Endothelial cell (in vitro differentiated cells): ENCODE data around the gene TCEAL1. TPM values are rescaled to one million over a fixed set of nuclear protein-coding genes. Genes with fewer than 3 reads are reported as not detected.

Experiments
- DNase-seq: peaks from one replicate; pipeline ENCODE4 v3.0.0; 2021; ENCODE audit warnings: low spot score
- H3K27ac Mint-ChIP-seq: one replicate; pipeline ENCODE4 v1.8.0; 2021; ENCODE audit warnings: mixed read lengths, inconsistent platforms; ENCODE audit not compliant: unreplicated experiment
- H3K27me3 Mint-ChIP-seq: one replicate; pipeline ENCODE4 v1.8.0; 2021; ENCODE audit warnings: mild to moderate bottlenecking, moderate library complexity, mixed read lengths, inconsistent platforms; ENCODE audit not compliant: unreplicated experiment
- H3K36me3 Mint-ChIP-seq: one replicate; pipeline ENCODE4 v1.8.0; 2021; ENCODE audit warnings: mild to moderate bottlenecking, low read depth, mixed read lengths, inconsistent platforms; ENCODE audit not compliant: unreplicated experiment
- H3K4me1 Mint-ChIP-seq: one replicate; pipeline ENCODE4 v1.8.0; 2021; ENCODE audit warnings: mild to moderate bottlenecking, mixed read lengths, inconsistent platforms; ENCODE audit not compliant: unreplicated experiment
- H3K4me3 Mint-ChIP-seq: one replicate; pipeline ENCODE4 v1.8.0; 2021; ENCODE audit warnings: mild to moderate bottlenecking, mixed read lengths, inconsistent platforms; ENCODE audit not compliant: unreplicated experiment
- H3K9me3 Mint-ChIP-seq: one replicate; pipeline ENCODE4 v1.8.0; 2021; ENCODE audit warnings: mixed read lengths, inconsistent platforms; ENCODE audit not compliant: unreplicated experiment
- long read RNA-seq: library from polyadenylated mRNA; unstranded; transcript quantifications from one replicate; pipeline ENCODE4 v2.0.0, GENCODE V29; 2020; ENCODE audit not compliant: unreplicated experiment
- total RNA-seq: library from RNA; stranded (reverse); fragmentation: NEBNext Ultra II Directional; extraction: Animal tissue kit (Norgen Biotek cat#: 25700); gene quantifications from one replicate; pipeline ENCODE4 v1.2.1, GENCODE V29; 2021; ENCODE audit not compliant: unreplicated experiment
- TF ChIP-seq, protein P1 (sequence below): fragments of 200-600 bp; sonication (generic); IDR thresholded peaks from one replicate; pipeline ENCODE4 v1.5.0; 2021; ENCODE audit warnings: antibody characterized with exemption; ENCODE audit not compliant: unreplicated experiment

Gene TCEAL1
- 12.5 TPM for total RNA-seq
- long read RNA-seq, partial matches to known transcripts: 6 of 11 reads
- long read RNA-seq, other reads (novel, unspliced or antisense): 2 of 11 reads

- peak within 1 kb of the TSS; percentile 90 for H3K4me3 Mint-ChIP-seq
- TF ChIP-seq, protein P1, sequence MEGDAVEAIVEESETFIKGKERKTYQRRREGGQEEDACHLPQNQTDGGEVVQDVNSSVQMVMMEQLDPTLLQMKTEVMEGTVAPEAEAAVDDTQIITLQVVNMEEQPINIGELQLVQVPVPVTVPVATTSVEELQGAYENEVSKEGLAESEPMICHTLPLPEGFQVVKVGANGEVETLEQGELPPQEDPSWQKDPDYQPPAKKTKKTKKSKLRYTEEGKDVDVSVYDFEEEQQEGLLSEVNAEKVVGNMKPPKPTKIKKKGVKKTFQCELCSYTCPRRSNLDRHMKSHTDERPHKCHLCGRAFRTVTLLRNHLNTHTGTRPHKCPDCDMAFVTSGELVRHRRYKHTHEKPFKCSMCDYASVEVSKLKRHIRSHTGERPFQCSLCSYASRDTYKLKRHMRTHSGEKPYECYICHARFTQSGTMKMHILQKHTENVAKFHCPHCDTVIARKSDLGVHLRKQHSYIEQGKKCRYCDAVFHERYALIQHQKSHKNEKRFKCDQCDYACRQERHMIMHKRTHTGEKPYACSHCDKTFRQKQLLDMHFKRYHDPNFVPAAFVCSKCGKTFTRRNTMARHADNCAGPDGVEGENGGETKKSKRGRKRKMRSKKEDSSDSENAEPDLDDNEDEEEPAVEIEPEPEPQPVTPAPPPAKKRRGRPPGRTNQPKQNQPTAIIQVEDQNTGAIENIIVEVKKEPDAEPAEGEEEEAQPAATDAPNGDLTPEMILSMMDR: no peak
- H3K27ac Mint-ChIP-seq: peak within 1 kb of the TSS; percentile 74
- H3K4me1 Mint-ChIP-seq: peaks cover 7% of the 10 kb centered on the region
- no peaks in the 10 kb centered on the region for H3K9me3 Mint-ChIP-seq
- H3K36me3 Mint-ChIP-seq: no peaks in the 10 kb centered on the region
- peak; percentile 28 for DNase-seq
- no peaks in the 10 kb centered on the region for H3K27me3 Mint-ChIP-seq
These were observed at the start of gene TCEAL1 for GRCh38 chrX:103628386-103629317. Gene TCEAL1, plus strand, starts transcription at chrX:103628975. Its CDS starts 942 bp downstream, at chrX:103629917.

- H3K9me3 Mint-ChIP-seq: no peaks in the 10 kb centered on the region
- TF ChIP-seq, protein P1: no peak
- H3K27me3 Mint-ChIP-seq: no peaks in the 10 kb centered on the region
- no peaks in the 10 kb centered on the region for H3K36me3 Mint-ChIP-seq
- peak overlapping the region; percentile 94 for H3K4me3 Mint-ChIP-seq
- no peak overlapping the region for H3K27ac Mint-ChIP-seq
- peaks cover 5% of the 10 kb centered on the region for H3K4me1 Mint-ChIP-seq
- DNase-seq: no peak
These were observed 44.2 kb upstream of the TCEAL1 start for GRCh38 chrX:103584596-103584995.

GRCh38 chrX:103585411-103586313 is 43.1 kb upstream of the TCEAL1 start, which contains the start of gene TCEAL4:
Gene TCEAL4, plus strand, starts transcription at chrX:103585515. Its CDS starts 1,161 bp downstream, at chrX:103586676.
- Mint-ChIP-seq H3K4me1 (peaks cover 5% of the 10 kb centered on the region), H3K9me3 (no peaks in the 10 kb centered on the region), H3K27ac (peak within 1 kb of the TSS; percentile 52), H3K4me3 (peak within 1 kb of the TSS; percentile 94), H3K27me3 (no peaks in the 10 kb centered on the region), H3K36me3 (no peaks in the 10 kb centered on the region)
- TF ChIP-seq, protein P1: no peak
- DNase-seq: peak; percentile 38

- Mint-ChIP-seq H3K27me3 (no peaks in the 10 kb centered on the region), H3K4me3 (peak overlapping the region; percentile 94), H3K36me3 (no peaks in the 10 kb centered on the region), H3K4me1 (peaks cover 5% of the 10 kb centered on the region), H3K27ac (peak overlapping the region; percentile 89), H3K9me3 (no peaks in the 10 kb centered on the region)
- TF ChIP-seq, protein P1: no peak
- DNase-seq: peak; percentile 2
These were observed 42.5 kb upstream of the TCEAL1 start for GRCh38 chrX:103586314-103586646.
